ENCODE data around the gene GSE1. TPM values are rescaled to one million over a fixed set of nuclear protein-coding genes. Genes with fewer than 3 reads are reported as not detected.
"Not testable (repeated sequence)": the region's sequence is repeated elsewhere in the genome, so short reads cannot be mapped to it uniquely, and the experiment has no call there.

Gene GSE1
- total RNA-seq, 1 experiment from 2014 or later = 97.5 TPM

DNA sequence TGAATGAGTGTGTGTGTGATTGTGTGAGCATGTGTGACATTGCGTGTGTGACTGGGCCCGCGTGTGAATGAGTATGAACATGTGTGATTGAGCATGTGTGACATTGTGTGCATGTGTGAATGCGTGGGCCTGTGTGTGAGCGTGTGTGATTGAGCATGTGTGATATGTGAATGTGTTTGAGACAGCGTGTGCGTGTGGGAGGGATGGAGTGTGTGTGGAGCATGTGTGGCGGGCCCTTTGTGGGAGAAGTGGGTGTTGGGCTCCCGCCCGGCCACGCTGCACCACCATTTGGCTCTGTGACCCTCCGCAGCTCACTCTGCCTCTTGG is 22.7 kb upstream of the GSE1 start:
- DNase-seq (ENCODE audit: low read depth, low spot score) (no peak), ATAC-seq (no peak)
- in situ Hi-C loops (cut with HindIII; ENCODE audit: low pct_unique_long_range_greater_than_20kb, low sequenced_read_pairs) = no loop called here
- POLR2A ChIA-PET = no interaction called here
- H3K27ac ChIP-seq (ENCODE audit: low read length) = no peak overlapping the region
- H3K36me3 ChIP-seq (ENCODE audit: control insufficient read depth, insufficient read depth, low read length) = no peaks in the 10 kb centered on the region
- TF ChIP-seq, protein P1, sequence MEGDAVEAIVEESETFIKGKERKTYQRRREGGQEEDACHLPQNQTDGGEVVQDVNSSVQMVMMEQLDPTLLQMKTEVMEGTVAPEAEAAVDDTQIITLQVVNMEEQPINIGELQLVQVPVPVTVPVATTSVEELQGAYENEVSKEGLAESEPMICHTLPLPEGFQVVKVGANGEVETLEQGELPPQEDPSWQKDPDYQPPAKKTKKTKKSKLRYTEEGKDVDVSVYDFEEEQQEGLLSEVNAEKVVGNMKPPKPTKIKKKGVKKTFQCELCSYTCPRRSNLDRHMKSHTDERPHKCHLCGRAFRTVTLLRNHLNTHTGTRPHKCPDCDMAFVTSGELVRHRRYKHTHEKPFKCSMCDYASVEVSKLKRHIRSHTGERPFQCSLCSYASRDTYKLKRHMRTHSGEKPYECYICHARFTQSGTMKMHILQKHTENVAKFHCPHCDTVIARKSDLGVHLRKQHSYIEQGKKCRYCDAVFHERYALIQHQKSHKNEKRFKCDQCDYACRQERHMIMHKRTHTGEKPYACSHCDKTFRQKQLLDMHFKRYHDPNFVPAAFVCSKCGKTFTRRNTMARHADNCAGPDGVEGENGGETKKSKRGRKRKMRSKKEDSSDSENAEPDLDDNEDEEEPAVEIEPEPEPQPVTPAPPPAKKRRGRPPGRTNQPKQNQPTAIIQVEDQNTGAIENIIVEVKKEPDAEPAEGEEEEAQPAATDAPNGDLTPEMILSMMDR (IDR thresholded peaks at IDR 0.05) = no peak
- TF ChIP-seq POLR2AphosphoS5 (IDR thresholded peaks at IDR 0.05; ENCODE audit: low read depth, low read length) (no peak), TCF7L2 (IDR thresholded peaks at IDR 0.05; ENCODE audit: low read depth, low read length) (no peak), SIN3A (IDR thresholded peaks at IDR 0.05; ENCODE audit: borderline replicate concordance, insufficient read depth, low read depth, low read length) (no peak)
- TF ChIP-seq, protein P2, sequence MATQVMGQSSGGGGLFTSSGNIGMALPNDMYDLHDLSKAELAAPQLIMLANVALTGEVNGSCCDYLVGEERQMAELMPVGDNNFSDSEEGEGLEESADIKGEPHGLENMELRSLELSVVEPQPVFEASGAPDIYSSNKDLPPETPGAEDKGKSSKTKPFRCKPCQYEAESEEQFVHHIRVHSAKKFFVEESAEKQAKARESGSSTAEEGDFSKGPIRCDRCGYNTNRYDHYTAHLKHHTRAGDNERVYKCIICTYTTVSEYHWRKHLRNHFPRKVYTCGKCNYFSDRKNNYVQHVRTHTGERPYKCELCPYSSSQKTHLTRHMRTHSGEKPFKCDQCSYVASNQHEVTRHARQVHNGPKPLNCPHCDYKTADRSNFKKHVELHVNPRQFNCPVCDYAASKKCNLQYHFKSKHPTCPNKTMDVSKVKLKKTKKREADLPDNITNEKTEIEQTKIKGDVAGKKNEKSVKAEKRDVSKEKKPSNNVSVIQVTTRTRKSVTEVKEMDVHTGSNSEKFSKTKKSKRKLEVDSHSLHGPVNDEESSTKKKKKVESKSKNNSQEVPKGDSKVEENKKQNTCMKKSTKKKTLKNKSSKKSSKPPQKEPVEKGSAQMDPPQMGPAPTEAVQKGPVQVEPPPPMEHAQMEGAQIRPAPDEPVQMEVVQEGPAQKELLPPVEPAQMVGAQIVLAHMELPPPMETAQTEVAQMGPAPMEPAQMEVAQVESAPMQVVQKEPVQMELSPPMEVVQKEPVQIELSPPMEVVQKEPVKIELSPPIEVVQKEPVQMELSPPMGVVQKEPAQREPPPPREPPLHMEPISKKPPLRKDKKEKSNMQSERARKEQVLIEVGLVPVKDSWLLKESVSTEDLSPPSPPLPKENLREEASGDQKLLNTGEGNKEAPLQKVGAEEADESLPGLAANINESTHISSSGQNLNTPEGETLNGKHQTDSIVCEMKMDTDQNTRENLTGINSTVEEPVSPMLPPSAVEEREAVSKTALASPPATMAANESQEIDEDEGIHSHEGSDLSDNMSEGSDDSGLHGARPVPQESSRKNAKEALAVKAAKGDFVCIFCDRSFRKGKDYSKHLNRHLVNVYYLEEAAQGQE (IDR thresholded peaks at IDR 0.05; ENCODE audit: insufficient read depth in 1 of 2, low read depth in 2 of 2, low read length in 1 of 2) = no peak
- intact Hi-C loops (cut with micrococcal nuclease; ENCODE audit: unreplicated experiment) = no loop called here
- CTCF ChIA-PET = no interaction called here
- no peak overlapping the region for H3K4me3 ChIP-seq (ENCODE audit: low read depth in 2 of 2, low read length in 2 of 2)
- no peaks in the 10 kb centered on the region for H3K27me3 ChIP-seq (ENCODE audit: control insufficient read depth, insufficient read depth, low read length)
- no peaks in the 10 kb centered on the region for H3K9me3 ChIP-seq (ENCODE audit: control insufficient read depth, insufficient read depth, low read depth, low read length)
- no TSS peak for BruUV-seq (replicated peaks)
- peaks cover 26% of the 10 kb centered on the region for H3K4me1 ChIP-seq (ENCODE audit: control insufficient read depth, insufficient read depth, low read length)

DNA sequence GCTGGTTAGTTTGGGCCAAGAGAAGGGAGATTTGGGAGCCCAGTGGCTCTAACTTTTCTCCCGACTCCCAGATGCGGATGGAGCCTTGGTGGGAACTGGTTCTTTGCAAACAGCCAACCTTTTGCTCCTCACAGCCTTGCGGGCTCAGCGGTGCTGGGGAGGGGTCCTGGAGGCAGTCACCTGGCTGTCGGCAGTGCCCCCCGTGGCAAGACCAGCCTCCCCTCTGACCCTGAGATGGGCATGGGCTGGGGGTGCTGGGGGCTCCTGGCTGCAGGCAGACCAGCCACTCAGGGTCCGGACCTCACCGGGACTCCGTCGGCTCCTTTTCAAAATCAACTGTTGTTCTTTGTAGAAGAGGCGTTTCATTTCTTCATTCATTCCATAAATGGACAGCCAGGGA is 21.7 kb upstream of the GSE1 start:
- Histone ChIP-seq H3K9me3 (ENCODE audit: control insufficient read depth, insufficient read depth, low read depth, low read length) (no peaks in the 10 kb centered on the region), H3K27ac (ENCODE audit: low read length) (no peak overlapping the region; the same call in 1 of the 2 replicates), H3K36me3 (ENCODE audit: control insufficient read depth, insufficient read depth, low read length) (no peaks in the 10 kb centered on the region), H3K4me3 (ENCODE audit: low read depth in 2 of 2, low read length in 2 of 2) (no peak overlapping the region), H3K27me3 (ENCODE audit: control insufficient read depth, insufficient read depth, low read length) (no peaks in the 10 kb centered on the region), H3K4me1 (ENCODE audit: control insufficient read depth, insufficient read depth, low read length) (peaks cover 20% of the 10 kb centered on the region)
- ATAC-seq (no peak), DNase-seq (ENCODE audit: low read depth, low spot score) (no peak)
- in situ Hi-C loops (cut with HindIII; ENCODE audit: low pct_unique_long_range_greater_than_20kb, low sequenced_read_pairs) (no loop called here), intact Hi-C loops (cut with micrococcal nuclease; ENCODE audit: unreplicated experiment) (no loop called here)
- CTCF ChIA-PET = no interaction called here
- POLR2A ChIA-PET = no interaction called here
- BruUV-seq (replicated peaks) = no TSS peak
- no peak for TF ChIP-seq POLR2AphosphoS5 (IDR thresholded peaks at IDR 0.05; ENCODE audit: low read depth, low read length)
- TF ChIP-seq, protein P2 (IDR thresholded peaks at IDR 0.05; ENCODE audit: insufficient read depth in 1 of 2, low read depth in 2 of 2, low read length in 1 of 2) = no peak
- no peak for TF ChIP-seq TCF7L2 (IDR thresholded peaks at IDR 0.05; ENCODE audit: low read depth, low read length)
- no peak for TF ChIP-seq SIN3A (IDR thresholded peaks at IDR 0.05; ENCODE audit: borderline replicate concordance, insufficient read depth, low read depth, low read length)
- TF ChIP-seq, protein P1 (IDR thresholded peaks at IDR 0.05) = no peak

DNA sequence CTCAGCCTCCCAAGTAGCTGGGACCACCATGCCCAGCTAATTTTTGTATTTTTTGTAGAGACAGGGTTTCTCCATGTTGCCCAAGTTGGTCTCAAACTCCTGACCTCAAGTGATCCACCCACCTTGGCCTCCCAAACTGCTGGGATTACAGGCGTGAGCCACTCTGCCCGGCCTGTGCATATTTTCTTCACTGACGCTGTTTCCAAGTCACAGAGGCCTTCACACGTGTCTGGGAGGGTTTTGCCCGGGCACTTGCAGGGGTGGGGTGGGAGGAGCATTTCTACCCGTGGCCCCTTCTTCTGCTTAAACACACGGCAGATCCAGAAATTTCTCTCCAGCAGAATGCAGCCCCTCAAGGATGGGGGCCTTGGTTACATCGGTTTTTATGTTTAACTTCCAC is 20.8 kb upstream of the GSE1 start:
- POLR2A ChIA-PET = interaction anchor here (0.6 kb wide), 1 partner anchor 38 kb away, joined by 3 read pairs; no protein-coding TSS in a partner anchor
- DNase-seq (ENCODE audit: low read depth, low spot score); BruUV-seq (replicated peaks); ATAC-seq; H3K36me3 ChIP-seq (ENCODE audit: control insufficient read depth, insufficient read depth, low read length); H3K9me3 ChIP-seq (ENCODE audit: control insufficient read depth, insufficient read depth, low read depth, low read length); in situ Hi-C loops (cut with HindIII; ENCODE audit: low pct_unique_long_range_greater_than_20kb, low sequenced_read_pairs); H3K27ac ChIP-seq (ENCODE audit: low read length); H3K27me3 ChIP-seq (ENCODE audit: control insufficient read depth, insufficient read depth, low read length); H3K4me3 ChIP-seq (ENCODE audit: low read depth in 2 of 2, low read length in 2 of 2); intact Hi-C loops (cut with micrococcal nuclease; ENCODE audit: unreplicated experiment): not testable (repeated sequence)
- H3K4me1 ChIP-seq (ENCODE audit: control insufficient read depth, insufficient read depth, low read length) = peaks cover 20% of the 10 kb centered on the region
- CTCF ChIA-PET = interaction anchor here (0.6 to 0.7 kb wide), 2 partner anchors 10 to 22 kb away, joined by 3 read pairs; no protein-coding TSS in a partner anchor
